ENCODE results near the gene PCCA.
"Not testable (repeated sequence)": the region's sequence is repeated elsewhere in the genome, so short reads cannot be mapped to it uniquely, and the experiment has no call there.

Gene PCCA

DNA sequence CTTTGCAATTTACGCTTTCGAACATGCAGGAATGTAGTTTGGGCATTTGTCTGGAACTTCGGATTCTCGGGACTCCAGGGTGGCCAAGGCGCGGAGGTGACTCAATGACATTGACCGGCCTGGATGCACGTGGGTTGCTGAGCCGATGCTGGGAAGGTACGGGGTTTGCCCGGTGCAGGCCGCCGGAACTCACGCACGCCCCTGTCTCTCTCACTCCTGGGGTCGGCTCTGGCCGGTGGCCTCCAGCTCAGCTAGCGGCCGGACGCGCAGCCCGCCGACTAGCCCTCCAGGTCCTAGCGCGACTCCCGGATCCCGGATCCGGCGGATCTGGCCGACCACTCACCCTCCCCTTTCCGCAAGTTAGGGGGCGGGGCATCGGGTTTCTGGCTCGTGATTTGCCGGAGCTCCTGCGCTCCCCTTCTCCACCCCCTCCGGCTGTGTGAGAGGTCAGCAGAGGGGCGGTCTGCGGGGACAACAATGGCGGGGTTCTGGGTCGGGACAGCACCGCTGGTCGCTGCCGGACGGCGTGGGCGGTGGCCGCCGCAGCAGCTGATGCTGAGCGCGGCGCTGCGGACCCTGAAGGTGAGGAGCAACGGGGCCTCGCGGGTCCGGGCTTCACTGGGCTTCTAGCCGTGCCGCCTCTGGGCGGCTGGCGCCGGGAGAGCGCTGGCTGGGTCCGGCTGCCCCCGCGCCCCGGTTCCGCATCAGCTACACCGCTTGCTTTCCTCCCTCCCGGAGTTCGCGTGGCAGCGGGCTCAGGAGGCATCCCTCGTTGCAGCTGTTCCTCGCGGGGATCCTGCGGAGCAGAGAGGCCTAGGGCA is at the start of gene PCCA:
PCCA (plus strand) TSS at position 450 of the 821 bp plus-strand sequence; CDS start at position 478, 28 bp downstream.
- DNase-seq = peak; percentile 93 to 94

DNA sequence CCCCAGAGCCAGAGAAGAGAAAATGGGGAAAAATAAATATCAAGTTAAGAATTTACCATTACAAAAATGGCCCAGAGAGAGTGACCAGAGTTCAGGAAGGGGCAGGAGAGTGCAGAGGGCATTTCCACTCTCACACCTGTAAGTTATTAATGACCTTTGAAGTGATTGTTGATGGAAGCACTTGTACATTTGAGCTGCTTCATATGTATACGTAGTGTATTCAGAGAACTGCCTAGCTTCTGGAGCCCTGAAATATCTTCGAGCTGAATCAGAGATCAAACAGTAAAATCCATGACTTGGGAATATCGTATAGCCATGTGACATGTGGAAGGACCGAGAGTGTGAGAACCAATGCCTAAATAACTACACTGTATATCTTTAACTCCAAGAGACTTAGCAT is 49.2 kb upstream of the PCCA start:
- DNase-seq = no peak

- DNase-seq = peak; percentile 34 to 77
Observed at GRCh38 chr13:100040196-100040595, 48.7 kb upstream of the PCCA start.

DNA sequence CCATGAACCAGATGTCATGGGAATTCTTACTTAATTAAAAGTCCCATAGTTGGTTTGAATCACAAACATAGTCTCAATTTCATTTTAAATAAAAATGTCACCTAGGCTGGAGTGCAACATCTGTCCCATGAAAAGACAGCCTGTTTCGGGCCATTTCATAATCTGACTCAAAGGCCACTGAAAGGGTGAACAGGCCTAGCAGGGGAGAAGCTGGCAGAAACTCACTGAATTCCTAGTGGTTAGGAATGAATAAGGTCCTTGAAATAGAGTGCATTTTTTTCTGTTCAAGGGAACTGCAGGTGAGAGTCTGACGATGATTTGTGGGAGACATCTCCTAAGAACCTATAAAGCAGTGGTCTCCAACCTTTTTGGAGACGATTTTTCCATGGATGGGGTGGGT is 44.0 kb upstream of the PCCA start:
- DNase-seq = no peak

GRCh38 chr13:100045355-100045754 is 43.5 kb upstream of the PCCA start:
- DNase-seq = no peak

DNA sequence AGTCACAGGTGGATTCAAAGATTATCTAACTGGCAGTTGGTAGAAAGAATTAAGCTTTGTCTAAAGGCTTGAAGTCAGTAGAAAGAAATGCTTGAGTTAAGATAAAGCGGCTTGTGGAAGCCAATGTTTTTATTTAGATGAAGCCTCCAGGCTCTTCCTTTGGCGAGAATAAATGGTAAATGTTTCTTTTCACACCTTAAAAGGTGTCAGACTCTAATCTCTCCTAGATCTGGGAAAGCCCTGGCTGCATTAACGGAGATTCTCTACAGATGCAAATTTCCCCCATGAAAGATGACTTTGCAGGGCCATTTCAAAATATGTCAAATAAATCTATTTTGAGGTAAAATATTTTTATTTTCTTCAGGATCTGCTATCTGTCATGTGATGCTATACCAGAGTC is 37.8 kb upstream of the PCCA start:
- no peak for DNase-seq

GRCh38 chr13:100059827-100060226 is 29.1 kb upstream of the PCCA start:
- no peak for DNase-seq

DNA sequence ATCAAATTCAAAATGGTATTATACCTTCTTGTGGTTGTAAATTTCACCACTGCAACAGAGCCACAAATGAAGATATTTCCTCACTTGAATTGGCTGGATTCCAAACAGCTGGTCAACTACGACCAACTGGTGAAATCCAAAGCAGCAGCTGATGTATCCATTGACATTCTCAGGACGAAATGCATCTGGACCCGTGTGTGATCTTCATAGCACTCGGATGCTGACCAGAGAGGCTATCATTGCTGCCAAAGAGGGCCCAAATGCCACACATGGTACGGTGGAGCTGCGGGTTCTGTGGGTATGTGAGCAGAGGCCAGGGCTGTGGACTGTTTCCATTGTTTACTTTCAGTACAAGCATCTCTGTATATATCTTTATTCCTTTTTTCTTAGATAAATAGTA is 25.6 kb upstream of the PCCA start:
- no peak for DNase-seq

DNA sequence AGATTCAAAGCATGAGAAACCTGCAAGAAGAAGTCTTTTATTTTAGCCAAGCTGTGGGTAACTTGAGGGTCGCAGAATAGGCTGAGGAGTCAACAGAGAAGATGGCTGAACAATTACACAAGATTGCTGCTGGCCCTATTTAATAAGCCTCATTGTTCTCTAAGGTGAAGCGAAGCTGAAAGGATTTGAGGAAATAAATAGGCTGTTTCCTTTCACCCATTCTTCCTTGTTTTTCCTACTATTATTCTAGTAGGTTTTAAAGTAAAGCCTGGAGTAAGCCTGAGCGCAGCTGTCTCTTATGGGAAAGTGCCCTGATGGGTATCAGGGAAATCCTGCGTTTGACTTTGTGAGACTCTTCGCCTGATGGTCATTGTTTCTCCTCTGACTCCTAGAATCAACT is 25.0 kb upstream of the PCCA start:
- DNase-seq = peak in 1 of 2 experiments; percentile 18

- DNase-seq = no peak
Observed at GRCh38 chr13:100068133-100068931, 20.6 kb upstream of the PCCA start.

- no peak for DNase-seq
Observed at GRCh38 chr13:100069278-100069677, 19.6 kb upstream of the PCCA start.

DNA sequence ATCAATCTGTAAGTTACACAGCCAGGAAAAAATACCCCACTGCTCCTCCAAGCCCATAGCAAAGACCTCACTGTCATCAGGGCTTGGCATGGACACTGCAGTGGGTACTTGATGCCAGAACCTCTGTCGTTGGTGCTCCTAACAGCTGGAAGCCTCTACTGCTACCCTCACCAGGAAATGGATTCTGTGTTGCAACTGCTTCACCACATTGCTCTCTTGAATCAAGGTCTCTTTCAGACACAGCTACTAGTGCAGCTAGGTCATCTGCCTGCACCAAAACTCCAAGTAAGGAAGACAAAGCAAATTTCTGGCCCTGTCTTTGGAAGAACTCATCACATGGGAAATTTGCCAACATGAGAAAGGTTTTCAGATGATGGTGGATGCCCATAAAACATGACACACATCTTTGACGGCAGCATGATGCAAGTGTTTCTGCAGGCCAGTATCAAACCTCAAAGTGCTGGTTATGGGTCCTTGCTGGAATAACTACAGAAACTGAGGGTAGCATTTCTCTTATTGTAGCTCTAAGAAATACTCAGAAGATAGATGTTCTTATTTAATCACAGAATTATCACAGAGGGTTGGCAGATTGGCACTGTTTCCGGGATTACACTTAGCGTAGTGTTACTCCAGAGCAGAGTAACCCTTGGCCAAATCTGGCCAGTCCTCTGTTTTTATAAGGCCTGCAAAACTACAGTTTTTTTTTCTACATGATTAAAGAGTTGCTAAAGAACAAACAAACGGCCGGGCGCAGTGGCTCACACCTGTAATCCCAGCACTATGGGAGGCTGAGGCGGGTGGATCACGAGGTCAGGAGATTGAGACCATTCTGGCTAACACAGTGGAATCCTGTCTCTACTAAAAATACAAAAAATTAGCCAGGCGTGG is 12.9 kb upstream of the PCCA start:
- no peak for DNase-seq

DNA sequence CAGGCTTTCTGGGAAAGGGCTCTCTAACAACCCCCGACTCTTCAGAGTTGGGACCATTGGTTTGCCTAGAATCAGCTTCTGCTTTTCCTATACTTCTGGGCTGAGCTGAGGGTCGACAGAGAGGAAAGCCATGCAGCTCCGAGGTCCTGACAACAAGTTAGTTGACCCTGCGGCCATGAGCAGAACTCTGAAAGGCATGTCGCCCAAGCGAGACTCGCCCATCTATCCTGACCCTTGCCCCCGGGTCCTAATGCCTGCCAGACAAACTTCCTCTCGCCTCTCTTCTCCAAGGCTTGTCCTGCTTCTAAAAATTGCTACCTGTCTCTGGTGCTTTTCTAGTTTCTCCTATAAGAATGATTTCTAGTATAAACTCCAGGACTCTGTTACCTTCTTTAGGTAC is 9.9 kb upstream of the PCCA start:
- not testable (repeated sequence) for DNase-seq

GRCh38 chr13:100083401-100083800 is 5.5 kb upstream of the PCCA start:
- not testable (repeated sequence) for DNase-seq

- DNase-seq = no peak
Observed at GRCh38 chr13:100088273-100088643, 635 bp upstream of the PCCA start.

DNA sequence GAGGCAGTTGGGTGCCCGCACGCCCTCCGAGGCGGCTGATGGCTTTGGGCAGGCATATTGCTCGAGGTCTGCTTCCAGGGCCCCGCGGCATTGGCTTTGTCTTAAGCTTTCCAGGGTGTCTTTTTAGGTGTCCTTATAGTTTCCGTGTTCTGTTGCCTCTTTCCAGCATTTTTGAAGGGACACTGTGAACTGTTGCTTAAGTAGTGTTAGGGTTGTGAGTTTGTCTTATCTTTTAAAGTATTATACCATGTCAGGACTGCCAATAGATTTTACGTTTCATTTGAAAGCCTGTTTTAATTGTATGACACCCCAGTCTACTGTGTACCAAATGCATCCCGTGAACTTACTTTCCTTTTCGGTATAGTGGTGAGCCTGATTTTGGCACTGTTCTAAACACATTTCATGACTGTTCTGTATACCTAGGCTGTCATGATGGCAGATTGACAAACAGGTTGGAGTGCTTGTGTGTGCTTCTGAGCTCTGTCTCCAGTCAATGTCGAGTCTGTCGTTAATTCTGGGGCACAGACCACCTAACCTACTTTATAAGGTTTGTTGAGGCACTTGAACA is 656 bp downstream of the PCCA start:
- DNase-seq = peak in 1 of 2 experiments; percentile 30

- DNase-seq = peak in 1 of 2 experiments; percentile 24
Observed at GRCh38 chr13:100090861-100091260, 2.0 kb downstream of the PCCA start.

DNA sequence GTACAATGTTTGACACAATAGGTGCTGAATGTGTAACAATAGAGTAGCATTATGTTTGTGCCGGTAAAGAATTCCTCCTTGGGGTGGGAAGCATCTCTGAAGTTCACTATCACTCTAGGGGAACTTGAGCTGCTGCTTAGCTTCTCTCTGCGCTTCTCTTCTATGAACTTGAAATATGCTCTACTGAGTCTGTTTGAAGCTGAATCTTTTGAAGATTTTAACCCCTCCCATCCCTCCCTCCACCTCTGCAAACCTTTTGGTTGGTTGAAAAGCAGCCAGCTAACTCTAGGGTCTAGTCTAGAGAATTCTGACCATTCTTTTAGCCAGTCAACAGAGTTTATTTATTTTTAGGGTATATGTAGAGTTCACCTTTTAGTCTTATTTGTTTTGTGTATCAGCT is 2.5 kb downstream of the PCCA start:
- no peak for DNase-seq

- not testable (repeated sequence) for DNase-seq
Observed at GRCh38 chr13:100092273-100092672, 3.4 kb downstream of the PCCA start.

DNA sequence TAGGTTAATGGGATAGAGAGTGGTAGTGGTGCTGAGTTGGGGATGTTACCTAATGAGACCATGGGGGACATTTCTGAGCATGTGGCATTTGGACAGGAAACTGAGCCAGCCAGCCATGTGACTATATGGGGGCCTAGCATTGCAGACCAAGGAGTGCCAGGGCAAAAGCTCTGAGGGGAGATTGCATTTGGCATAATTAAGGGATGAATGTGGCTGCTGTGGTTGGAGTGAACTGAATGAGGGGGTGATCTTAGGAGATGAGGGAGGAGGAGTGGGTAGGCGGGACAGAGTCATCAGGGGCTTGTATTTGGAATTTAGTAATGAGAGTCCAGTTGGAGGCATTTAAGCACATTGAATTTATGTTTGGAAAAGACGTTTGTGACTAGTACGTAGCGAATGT is 6.6 kb downstream of the PCCA start:
- no peak for DNase-seq

- no peak for DNase-seq
Observed at GRCh38 chr13:100096526-100096925, 7.6 kb downstream of the PCCA start.

GRCh38 chr13:100097821-100098220 is 8.9 kb downstream of the PCCA start:
- DNase-seq = no peak
